Stimulated activated CD8-positive, alpha-beta memory T cell treated with anti-CD3 and anti-CD28 coated beads, Interleukin-4, amount 100 ng/mL, for 4 hours (primary cell): Measurements from ENCODE around the gene FXYD7.
"Not testable (repeated sequence)": the region's sequence is repeated elsewhere in the genome, so short reads cannot be mapped to it uniquely, and the experiment has no call there.

ENCODE experiments used
- DNase-seq, 2 donors: peaks; one replicate each; pipeline ENCODE4 v3.0.0-alpha.2; 2020; ENCODE audit warnings: low read depth in 2 of 2, low spot score in 1 of 2

Gene FXYD7

GRCh38 chr19:35142606-35143230, 337 bp upstream of the FXYD7 start:
- peak; percentile 29 to 44 for DNase-seq

- no peak for DNase-seq
Measured at GRCh38 chr19:35143818-35144217, 763 bp downstream of the FXYD7 start.

GRCh38 chr19:35144259-35144599, 1.2 kb downstream of the FXYD7 start:
- no peak for DNase-seq

GRCh38 chr19:35144600-35145436, 1.8 kb downstream of the FXYD7 start:
- no peak for DNase-seq

- no peak for DNase-seq
Measured at GRCh38 chr19:35146746-35147459, 3.8 kb downstream of the FXYD7 start.

- no peak for DNase-seq
Measured at GRCh38 chr19:35149463-35149862, 6.4 kb downstream of the FXYD7 start.

- no peak for DNase-seq
Measured at GRCh38 chr19:35150445-35150844, 7.4 kb downstream of the FXYD7 start.

GRCh38 chr19:35151273-35152065, 8.4 kb downstream of the FXYD7 start:
- DNase-seq: no peak

- DNase-seq: not testable (repeated sequence)
Measured at GRCh38 chr19:35153129-35153522, 10.1 kb downstream of the FXYD7 start.

GRCh38 chr19:35153701-35154524, 10.9 kb downstream of the FXYD7 start:
- DNase-seq: peak; percentile 49 to 53

GRCh38 chr19:35154525-35155406, 11.7 kb downstream of the FXYD7 start, which contains the start of gene FXYD5:
FXYD5 (plus strand) TSS chr19:35154735; CDS start chr19:35155551, 816 bp downstream.
- DNase-seq: peak; percentile 63 to 74

GRCh38 chr19:35155441-35155840, 12.4 kb downstream of the FXYD7 start:
- no peak for DNase-seq

- DNase-seq: no peak
Measured at GRCh38 chr19:35155981-35156672, 13.1 kb downstream of the FXYD7 start.

GRCh38 chr19:35156673-35157014, 13.6 kb downstream of the FXYD7 start:
- DNase-seq: no peak

- no peak for DNase-seq
Measured at GRCh38 chr19:35157431-35157830, 14.4 kb downstream of the FXYD7 start.

- DNase-seq: no peak
Measured at GRCh38 chr19:35159606-35160005, 16.6 kb downstream of the FXYD7 start.

- DNase-seq: no peak
Measured at GRCh38 chr19:35160629-35161433, 17.8 kb downstream of the FXYD7 start.

- no peak for DNase-seq
Measured at GRCh38 chr19:35161434-35161743, 18.3 kb downstream of the FXYD7 start.
